Central memory CD4-positive, alpha-beta T cell (primary cell): ENCODE measurements around the gene C1GALT1C1L.
"Not testable (repeated sequence)": the region's sequence is repeated elsewhere in the genome, so short reads cannot be mapped to it uniquely, and the experiment has no call there.

Experiments
- DNase-seq: peaks from one replicate; pipeline ENCODE4 v3.0.0; 2022
- total RNA-seq, 3 experiments: gene quantifications; one replicate each; lab custom pipeline; 2026; lab: John Stamatoyannopoulos, UW

The C1GALT1C1L gene
- 0 reads per million in 3 experiments for total RNA-seq

GRCh38 chr2:43676322-43677050 is at the start of gene C1GALT1C1L:
Gene C1GALT1C1L, minus strand, starts transcription at chr2:43676429. Its CDS starts 107 bp downstream, at chr2:43676322.
- no peak for DNase-seq

DNA sequence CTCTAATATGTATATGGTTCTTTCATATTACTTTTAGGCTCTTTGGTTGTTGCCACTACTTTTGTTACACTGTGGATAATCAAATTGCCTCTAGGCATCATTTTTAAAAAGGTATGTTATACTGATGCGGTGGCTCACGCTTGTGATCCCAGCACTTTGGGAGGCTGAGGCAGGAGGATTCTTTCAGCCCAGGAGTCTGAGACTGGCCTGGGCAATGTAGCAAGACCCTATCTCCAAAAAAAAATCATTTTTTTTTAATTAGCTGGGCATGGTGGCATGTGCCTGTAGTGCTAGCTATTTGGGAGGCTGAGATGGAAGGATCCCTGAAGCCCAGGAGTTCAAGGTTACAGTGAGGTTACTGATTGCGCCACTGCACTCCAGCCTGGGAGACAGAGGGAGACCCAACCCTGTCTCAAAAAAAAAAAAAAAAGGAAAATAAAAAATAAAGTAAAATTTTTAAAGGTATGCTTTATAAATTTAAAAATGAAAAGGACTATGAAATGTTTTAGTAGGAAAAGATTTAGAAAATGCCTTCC is 49.5 kb upstream of the C1GALT1C1L start:
- DNase-seq = no peak

- no peak for DNase-seq
Measured at GRCh38 chr2:43724728-43725526, 48.7 kb upstream of the C1GALT1C1L start.

- no peak for DNase-seq
Measured at GRCh38 chr2:43718530-43719124, 42.4 kb upstream of the C1GALT1C1L start.

DNA sequence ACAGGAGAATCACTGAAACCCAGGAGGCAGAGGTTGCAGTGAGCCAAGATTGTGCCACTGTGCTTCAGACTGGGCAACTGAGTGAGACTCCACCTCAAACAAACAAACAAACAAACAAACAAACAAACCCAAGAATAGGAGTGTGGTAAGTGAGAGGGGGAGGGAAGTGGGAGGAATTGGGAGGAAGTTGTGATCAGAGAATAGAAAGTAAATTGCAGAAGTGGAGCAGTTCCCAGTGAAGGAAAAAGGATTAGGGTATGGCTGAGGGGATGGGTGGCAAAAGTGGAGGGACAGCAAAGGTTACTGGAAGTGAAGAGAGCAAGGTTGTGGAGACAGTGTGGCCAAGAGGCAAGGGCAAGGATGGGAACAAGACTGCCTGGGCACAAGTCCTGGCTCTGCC is 41.1 kb upstream of the C1GALT1C1L start:
- no peak for DNase-seq

DNA sequence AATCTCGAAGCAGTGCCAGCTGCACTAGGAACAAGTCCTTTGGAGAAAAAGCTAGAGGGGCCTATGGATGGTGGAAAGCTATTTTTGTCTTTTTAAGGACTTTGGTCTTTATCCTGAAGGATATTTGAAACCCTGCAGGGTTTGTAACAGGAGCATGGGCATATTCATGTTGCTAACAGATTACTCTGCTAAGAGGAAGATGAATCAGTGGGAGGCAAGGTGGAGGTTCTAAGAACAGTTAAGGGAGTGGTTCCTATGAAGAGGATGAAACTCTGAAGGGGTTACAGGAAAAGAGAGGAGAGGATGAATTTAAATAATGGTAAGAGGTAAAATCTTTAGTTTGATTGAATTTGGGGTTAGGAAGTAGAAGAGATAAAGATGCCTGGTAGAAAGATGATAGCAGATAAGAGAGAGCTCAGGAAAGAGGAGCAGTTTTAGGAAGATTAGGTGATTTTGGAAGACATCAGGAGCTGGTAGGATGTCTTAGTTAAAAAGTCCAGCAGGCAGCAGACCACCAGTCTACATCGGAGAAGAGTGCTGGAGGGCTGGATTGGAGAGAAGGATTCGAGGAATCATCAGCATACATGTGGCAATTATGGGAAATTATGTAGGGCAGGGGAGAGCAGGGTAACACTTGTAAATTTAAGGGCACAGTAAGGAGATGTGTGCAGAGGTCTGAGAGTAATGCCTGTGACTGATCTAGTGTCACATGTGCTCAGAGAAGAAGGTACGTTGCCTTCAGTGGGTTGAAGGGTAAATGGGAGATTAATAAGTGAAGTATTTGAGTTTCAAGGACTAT is 39.3 kb upstream of the C1GALT1C1L start:
- DNase-seq = no peak

DNA sequence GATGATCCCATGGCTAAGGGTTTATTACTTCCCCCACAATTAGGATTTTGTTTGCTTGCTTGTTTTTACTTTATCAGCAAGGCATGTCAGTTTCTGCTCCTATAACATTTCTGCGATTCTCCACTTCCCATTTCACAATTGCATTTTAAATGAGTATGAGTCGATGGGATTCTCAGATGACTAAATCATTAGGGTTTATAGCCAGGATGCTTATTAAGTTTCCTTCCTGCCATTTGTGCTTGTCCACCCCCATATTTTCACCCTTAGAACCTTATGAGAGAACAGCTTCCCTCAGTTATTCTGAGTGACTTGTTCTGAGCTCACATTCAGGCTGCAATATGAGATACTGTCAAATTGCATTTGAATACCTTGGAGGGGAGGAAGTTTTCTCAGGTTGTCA is 37.9 kb upstream of the C1GALT1C1L start:
- DNase-seq = no peak

DNA sequence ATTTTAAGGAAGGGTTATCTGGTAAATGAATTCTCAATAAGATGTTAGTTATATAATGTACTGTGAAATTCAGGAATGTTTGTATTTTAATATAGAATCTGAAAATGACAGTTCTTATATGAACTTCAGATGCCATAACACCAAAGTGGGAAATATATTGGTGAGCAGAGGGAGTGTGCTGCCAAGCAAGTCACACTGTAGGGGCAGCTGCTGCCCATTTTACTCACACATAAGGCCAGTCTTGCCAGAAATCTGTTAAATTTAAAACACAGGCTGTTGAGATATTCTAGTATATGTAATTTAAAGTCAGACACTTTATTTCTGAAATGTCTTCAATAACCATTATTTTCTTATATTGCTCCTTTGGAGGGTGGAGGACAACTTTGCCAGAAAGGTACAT is 34.6 kb upstream of the C1GALT1C1L start:
- no peak for DNase-seq

DNA sequence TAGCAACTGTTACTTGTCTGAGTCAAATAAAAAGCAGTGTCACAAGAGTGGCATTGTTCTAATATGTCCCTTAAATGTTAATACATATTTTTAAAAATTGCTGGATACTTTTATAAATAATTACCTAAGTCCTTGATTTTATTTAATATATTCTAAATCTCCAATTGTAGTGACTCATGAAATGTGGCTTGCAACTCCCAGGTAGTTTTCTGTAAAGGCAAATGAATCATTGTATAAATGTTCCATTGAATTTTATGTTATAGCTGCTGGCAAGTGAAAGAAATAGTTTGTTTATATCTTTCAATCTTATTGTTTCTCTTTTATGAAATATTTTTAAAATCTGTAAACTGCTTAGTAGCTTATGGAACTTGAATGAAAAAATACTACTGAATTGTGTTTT is 32.7 kb upstream of the C1GALT1C1L start:
- DNase-seq = no peak

- DNase-seq = no peak
Measured at GRCh38 chr2:43708178-43708577, 31.9 kb upstream of the C1GALT1C1L start.

GRCh38 chr2:43707255-43708015 is 31.2 kb upstream of the C1GALT1C1L start:
- no peak for DNase-seq

- DNase-seq = no peak
Measured at GRCh38 chr2:43701111-43701510, 24.9 kb upstream of the C1GALT1C1L start.

DNA sequence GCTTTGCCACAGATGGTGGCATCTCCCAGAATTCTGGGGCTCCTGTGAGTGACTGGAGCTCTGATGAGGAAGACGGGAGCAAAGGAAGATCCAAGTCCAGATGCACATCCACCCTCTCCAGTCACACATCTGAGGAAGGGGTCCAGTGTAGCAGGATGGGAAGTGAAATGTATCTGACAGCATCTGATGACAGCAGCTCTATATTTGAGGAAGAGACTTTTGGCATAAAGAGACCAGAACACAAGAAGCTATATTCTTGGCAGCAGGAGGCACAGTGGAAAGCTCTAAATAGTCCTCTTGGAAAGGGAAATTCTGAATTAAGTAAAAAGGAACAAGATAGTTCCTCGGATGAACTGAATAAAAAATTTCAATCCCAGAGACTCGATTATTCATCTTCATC is 23.5 kb upstream of the C1GALT1C1L start:
- DNase-seq = no peak

- DNase-seq = not testable (repeated sequence)
Measured at GRCh38 chr2:43698140-43698539, 21.9 kb upstream of the C1GALT1C1L start.

DNA sequence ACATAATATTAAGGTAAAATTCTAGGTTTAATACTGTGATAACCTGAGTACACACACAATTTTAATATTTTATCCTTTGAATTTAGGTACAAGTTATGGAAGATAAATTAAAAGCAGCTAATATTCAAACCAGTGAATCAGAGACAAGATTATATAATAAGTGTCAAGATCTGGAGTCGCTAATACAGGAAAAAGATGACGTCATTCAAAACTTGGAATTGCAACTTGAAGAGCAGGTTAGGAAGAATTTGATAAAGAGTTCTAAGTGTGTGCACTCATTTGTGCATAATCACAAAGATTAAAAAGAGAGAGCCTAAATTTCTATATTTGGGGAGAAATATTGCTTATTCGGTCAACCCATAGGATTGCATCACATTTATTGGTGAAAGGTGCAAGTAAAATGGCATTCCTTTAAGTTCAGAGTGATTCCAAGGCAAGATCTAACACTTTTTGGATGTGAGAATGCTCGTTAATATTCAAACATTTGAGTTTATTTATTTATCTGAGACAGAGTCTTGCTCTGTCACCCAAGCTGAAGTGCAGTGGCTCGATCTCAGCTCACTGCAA is 16.3 kb upstream of the C1GALT1C1L start:
- DNase-seq = no peak

GRCh38 chr2:43689999-43690398 is 13.8 kb upstream of the C1GALT1C1L start:
- no peak for DNase-seq

- no peak for DNase-seq
Measured at GRCh38 chr2:43685357-43685756, 9.1 kb upstream of the C1GALT1C1L start.

- DNase-seq = not testable (repeated sequence)
Measured at GRCh38 chr2:43677783-43678182, 1.6 kb upstream of the C1GALT1C1L start.

DNA sequence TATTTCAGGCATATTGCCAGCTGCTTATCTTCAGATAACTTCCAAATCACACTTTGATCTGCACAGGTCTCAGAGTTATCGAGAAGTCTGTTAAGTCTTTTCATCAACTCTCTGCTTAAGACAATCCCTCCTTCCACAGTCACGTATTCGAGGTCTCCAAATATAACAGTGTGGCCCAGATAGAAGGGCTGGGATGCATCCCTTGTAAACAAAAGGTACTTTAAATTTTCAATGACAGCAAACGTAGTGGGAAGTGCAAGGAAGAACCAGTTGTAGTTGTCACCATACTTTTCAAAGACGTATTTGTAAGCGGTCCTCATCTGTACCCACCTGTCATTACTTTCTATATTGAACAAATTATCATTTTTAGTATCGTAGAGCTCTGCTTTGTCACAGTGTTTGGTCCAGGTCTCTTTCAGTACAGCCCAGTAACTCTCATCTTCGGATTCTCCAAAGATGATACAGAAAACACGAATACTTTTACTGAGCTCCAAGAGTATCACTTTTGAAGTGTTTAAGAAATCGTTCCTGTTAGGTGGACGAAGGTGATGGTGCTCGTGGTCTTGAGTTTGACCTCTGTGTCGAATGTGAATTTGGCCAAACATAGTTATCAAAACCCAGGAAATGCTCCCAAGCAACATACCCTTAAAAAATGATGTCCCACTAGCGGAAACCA is 445 bp downstream of the C1GALT1C1L start:
- DNase-seq = no peak

DNA sequence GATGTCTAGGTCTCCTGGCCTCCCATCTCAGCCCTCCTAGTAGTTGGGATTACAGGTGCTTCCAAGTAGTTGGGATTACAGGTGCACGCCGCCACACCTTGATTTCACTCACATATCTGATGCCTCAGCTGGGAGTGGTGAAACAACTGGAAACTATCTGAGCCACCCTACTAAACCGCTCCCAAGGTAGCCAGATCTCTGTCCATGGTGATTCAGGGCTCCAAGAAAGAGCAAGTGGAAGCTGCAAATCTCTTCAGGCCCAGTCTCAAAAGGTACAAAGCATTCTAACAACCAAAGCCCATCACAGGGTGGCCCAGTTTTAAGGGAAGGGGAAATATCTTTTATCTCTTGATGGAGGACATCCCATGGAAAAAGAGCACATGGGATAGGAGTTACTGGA is 19.0 kb downstream of the C1GALT1C1L start:
- DNase-seq = no peak

GRCh38 chr2:43653506-43653905 is 22.7 kb downstream of the C1GALT1C1L start:
- no peak for DNase-seq
